GM12878 (cell line): ENCODE measurements around the gene MACROD2.

ENCODE experiments used
- RFX5 ChIP-seq: IDR thresholded peaks from 2 replicates; pipeline ENCODE4 v1.6.1; 2011; ENCODE audit warnings: low read depth, low read length, improper control_type of control experiment
- SPI1 ChIP-seq: IDR thresholded peaks from 2 replicates; pipeline ENCODE4 v1.6.1; 2011; ENCODE audit warnings: low read depth, mild to moderate bottlenecking, low read length, moderate library complexity, borderline replicate concordance; ENCODE audit not compliant: insufficient read depth
- TARDBP ChIP-seq: IDR thresholded peaks from 2 replicates; pipeline ENCODE4 v1.6.1; 2016; ENCODE audit warnings: borderline replicate concordance

DNA sequence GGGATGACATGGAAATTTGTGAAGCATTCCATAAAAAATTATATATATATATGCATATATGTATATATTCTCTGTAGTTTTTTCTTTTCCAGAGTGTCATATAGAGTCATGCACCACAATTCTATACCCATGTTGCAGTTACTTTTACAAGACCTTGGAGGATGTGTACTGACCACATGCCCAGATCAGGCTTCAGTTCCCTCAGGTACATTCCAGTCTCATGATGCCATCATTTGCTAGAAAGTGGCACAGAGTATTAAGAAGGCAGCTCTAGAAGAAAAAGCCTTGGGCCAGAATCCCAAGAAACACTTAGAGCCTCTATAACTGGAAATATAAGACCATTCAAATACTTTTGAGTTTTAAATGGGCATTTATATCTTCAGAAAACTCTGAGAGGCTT, 1027.6 kb downstream of the MACROD2 start:
- no peak for TF ChIP-seq SPI1
- no peak for TF ChIP-seq RFX5
- TF ChIP-seq TARDBP, result no peak
